ENCODE results near the gene APOH. TPM values are rescaled to one million over a fixed set of nuclear protein-coding genes. Genes with fewer than 3 reads are reported as not detected.

The APOH gene
- total RNA-seq, 1 donor from 2014 or later = not detected

DNA sequence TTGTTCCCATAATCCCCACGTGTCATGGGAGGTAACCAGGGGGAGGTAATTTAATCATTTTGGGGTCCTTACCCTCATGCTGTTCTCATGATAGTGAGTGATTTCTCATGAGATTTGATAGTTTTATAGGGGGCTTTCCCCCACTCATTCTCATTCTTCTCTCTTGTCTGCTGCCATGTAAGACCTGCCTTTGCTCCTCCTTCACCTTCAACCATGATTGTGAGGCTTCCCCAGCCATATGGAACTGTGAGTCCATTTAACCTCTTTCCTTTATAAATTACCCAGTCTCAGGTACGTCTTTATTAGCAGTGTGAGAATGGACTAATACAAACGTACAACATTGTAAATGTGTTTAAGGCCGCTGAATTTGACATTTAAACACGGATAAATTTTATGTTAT lies 35.5 kb upstream of the APOH start:
- Histone ChIP-seq H3K36me3 (no peaks in the 10 kb centered on the region), H3K9me3 (no peaks in the 10 kb centered on the region), H3K4me1 (no peaks in the 10 kb centered on the region), H3K27ac (no peak overlapping the region), H3K4me3 (no peak overlapping the region), H3K27me3 (no peaks in the 10 kb centered on the region)
- DNase-seq (ENCODE audit: extremely low spot score in 2 of 2) = no peak
- TF ChIP-seq POLR2A (IDR thresholded peaks at IDR 0.05) (no peak), CTCF (IDR thresholded peaks at IDR 0.05) (no peak), POLR2AphosphoS5 (IDR thresholded peaks at IDR 0.05; ENCODE audit: insufficient read depth in 1 of 2, low read depth in 1 of 2) (no peak)
- intact Hi-C loops (cut with DNase I) = no loop called here

DNA sequence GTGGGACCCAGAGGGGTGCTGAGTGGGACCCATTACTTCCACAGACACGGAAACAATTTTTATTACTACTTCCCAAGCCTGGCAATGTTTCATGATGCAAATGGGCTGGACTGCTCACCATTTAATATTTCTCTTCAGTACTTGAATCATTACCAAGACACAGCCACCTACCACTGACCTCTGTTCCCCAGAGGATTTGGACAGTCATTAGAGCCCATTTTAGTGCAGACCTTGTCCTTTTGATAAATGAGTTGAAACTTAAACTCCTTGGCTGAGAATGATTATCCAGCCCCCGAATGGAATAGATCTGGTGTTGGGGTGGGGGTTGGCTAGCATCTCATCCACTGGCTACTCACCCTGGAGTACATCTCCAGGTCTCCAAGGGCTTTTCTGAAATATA lies 33.6 kb upstream of the APOH start:
- no peak for TF ChIP-seq CTCF (IDR thresholded peaks at IDR 0.05)
- no peak for TF ChIP-seq POLR2A (IDR thresholded peaks at IDR 0.05)
- TF ChIP-seq POLR2AphosphoS5 (IDR thresholded peaks at IDR 0.05; ENCODE audit: insufficient read depth in 1 of 2, low read depth in 1 of 2) = no peak
- intact Hi-C loops (cut with DNase I) = no loop called here
- Histone ChIP-seq H3K27ac (no peak overlapping the region), H3K4me3 (no peak overlapping the region), H3K36me3 (no peaks in the 10 kb centered on the region), H3K4me1 (no peaks in the 10 kb centered on the region), H3K9me3 (no peaks in the 10 kb centered on the region), H3K27me3 (no peaks in the 10 kb centered on the region)
- no peak for DNase-seq (ENCODE audit: extremely low spot score in 2 of 2)

DNA sequence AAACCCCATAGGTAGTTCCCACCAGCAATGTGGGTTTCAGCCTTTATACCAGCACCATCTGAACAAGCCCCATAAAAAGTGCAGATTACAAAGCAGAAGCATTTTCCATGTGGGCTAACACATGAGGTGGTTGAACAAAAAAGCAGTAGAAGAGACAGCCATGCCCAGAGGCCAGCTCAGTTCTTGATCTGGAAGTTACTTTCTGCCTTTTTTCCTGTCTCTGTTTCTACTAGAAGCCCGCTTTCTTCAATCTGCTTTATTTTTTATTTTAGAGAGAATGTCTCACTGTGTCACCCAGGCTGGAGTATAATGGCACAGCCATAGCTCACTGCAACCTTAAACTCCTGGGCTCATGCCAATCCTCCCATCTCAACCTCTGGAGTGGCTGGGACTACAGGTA lies 31.5 kb upstream of the APOH start:
- H3K4me1 ChIP-seq = no peaks in the 10 kb centered on the region
- TF ChIP-seq POLR2A (IDR thresholded peaks at IDR 0.05) (no peak), CTCF (IDR thresholded peaks at IDR 0.05) (no peak), POLR2AphosphoS5 (IDR thresholded peaks at IDR 0.05; ENCODE audit: insufficient read depth in 1 of 2, low read depth in 1 of 2) (no peak)
- H3K36me3 ChIP-seq = no peaks in the 10 kb centered on the region
- H3K9me3 ChIP-seq = no peaks in the 10 kb centered on the region
- intact Hi-C loops (cut with DNase I) = no loop called here
- H3K27me3 ChIP-seq = no peaks in the 10 kb centered on the region
- no peak overlapping the region for H3K4me3 ChIP-seq
- no peak for DNase-seq (ENCODE audit: extremely low spot score in 2 of 2)
- H3K27ac ChIP-seq = no peak overlapping the region

DNA sequence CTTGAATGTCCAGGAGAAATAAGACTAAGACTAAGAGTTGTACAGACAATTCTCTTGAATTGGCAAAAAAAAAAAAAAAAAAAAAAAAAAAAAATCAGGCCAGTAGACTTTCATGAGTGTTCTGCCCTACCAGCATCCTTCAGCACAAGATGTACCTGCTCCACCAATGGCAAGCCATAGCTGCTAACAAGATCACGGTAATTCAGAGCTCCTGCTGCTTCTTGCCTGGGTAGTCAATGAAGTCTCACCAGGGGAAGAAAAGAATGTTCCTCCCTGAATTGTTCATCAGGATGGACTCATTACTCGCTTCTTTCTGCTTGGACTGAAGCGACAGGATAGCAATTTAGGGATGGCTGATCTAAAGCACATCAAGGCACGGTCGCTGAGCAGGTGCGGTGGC lies 31.1 kb upstream of the APOH start:
- intact Hi-C loops (cut with DNase I) = no loop called here
- no peak for TF ChIP-seq CTCF (IDR thresholded peaks at IDR 0.05)
- TF ChIP-seq POLR2AphosphoS5 (IDR thresholded peaks at IDR 0.05; ENCODE audit: insufficient read depth in 1 of 2, low read depth in 1 of 2) = no peak
- no peak for TF ChIP-seq POLR2A (IDR thresholded peaks at IDR 0.05)
- Histone ChIP-seq H3K27me3 (no peaks in the 10 kb centered on the region), H3K4me3 (no peak overlapping the region), H3K36me3 (no peaks in the 10 kb centered on the region), H3K9me3 (no peaks in the 10 kb centered on the region), H3K27ac (no peak overlapping the region), H3K4me1 (no peaks in the 10 kb centered on the region)
- no peak for DNase-seq (ENCODE audit: extremely low spot score in 2 of 2)

- H3K27ac ChIP-seq = no peak overlapping the region
- intact Hi-C loops (cut with DNase I) = loop anchor here (10.0 kb wide), 1 partner anchor 419 kb away; no protein-coding TSS in a partner anchor
- TF ChIP-seq CTCF (IDR thresholded peaks at IDR 0.05) (no peak), POLR2A (IDR thresholded peaks at IDR 0.05) (no peak), POLR2AphosphoS5 (IDR thresholded peaks at IDR 0.05; ENCODE audit: insufficient read depth in 1 of 2, low read depth in 1 of 2) (no peak)
- no peaks in the 10 kb centered on the region for H3K9me3 ChIP-seq
- no peaks in the 10 kb centered on the region for H3K27me3 ChIP-seq
- no peaks in the 10 kb centered on the region for H3K36me3 ChIP-seq
- no peaks in the 10 kb centered on the region for H3K4me1 ChIP-seq
- DNase-seq (ENCODE audit: extremely low spot score in 2 of 2) = no peak
- H3K4me3 ChIP-seq = no peak overlapping the region
Observed at GRCh38 chr17:66255527-66255971, 26.3 kb upstream of the APOH start.

Measured in vagina (tissue), 2 donors.